ENCODE results near the gene CCDC195.

Gene CCDC195

GRCh38 chr2:224711381-224711780, 4.8 kb downstream of the CCDC195 start:
- no peak for ATAC-seq

GRCh38 chr2:224709301-224709700, 6.9 kb downstream of the CCDC195 start:
- no peak for ATAC-seq
- TF ChIP-seq ARNTL (CRISPR knock-in tag; IDR thresholded peaks at IDR 0.05; ENCODE audit: borderline replicate concordance, low read depth) (no peak), RARB (CRISPR knock-in tag; IDR thresholded peaks at IDR 0.05) (no peak), PPARA (CRISPR knock-in tag; IDR thresholded peaks at IDR 0.05; ENCODE audit: borderline replicate concordance) (no peak), ZNF8 (CRISPR knock-in tag; IDR thresholded peaks at IDR 0.05) (no peak), TOX (CRISPR knock-in tag; IDR thresholded peaks at IDR 0.05; ENCODE audit: borderline replicate concordance) (no peak), OSR1 (CRISPR knock-in tag; IDR thresholded peaks at IDR 0.05) (no peak), ZNF70 (CRISPR knock-in tag; IDR thresholded peaks at IDR 0.05) (no peak), GLIS3 (CRISPR knock-in tag; IDR thresholded peaks at IDR 0.05) (no peak), CSDC2 (CRISPR knock-in tag; IDR thresholded peaks at IDR 0.05) (no peak), TSHZ2 (CRISPR knock-in tag; IDR thresholded peaks at IDR 0.05) (no peak)

More at GRCh38 chr2:224711381-224711780, 4.8 kb downstream of the CCDC195 start:
- TF ChIP-seq ZNF70 (CRISPR knock-in tag; IDR thresholded peaks at IDR 0.05) (no peak), ZFP30 (CRISPR knock-in tag; IDR thresholded peaks at IDR 0.05) (no peak), TSHZ2 (CRISPR knock-in tag; IDR thresholded peaks at IDR 0.05) (no peak), BACH2 (CRISPR knock-in tag; IDR thresholded peaks at IDR 0.05; ENCODE audit: borderline replicate concordance) (no peak), CSRNP3 (CRISPR knock-in tag; IDR thresholded peaks at IDR 0.05) (no peak), PPARA (CRISPR knock-in tag; IDR thresholded peaks at IDR 0.05; ENCODE audit: borderline replicate concordance) (no peak), CSDC2 (CRISPR knock-in tag; IDR thresholded peaks at IDR 0.05) (no peak), RARB (CRISPR knock-in tag; IDR thresholded peaks at IDR 0.05) (no peak), SNAI2 (CRISPR knock-in tag; IDR thresholded peaks at IDR 0.05) (no peak), ISL1 (CRISPR knock-in tag; IDR thresholded peaks at IDR 0.05) (no peak), POU6F1 (CRISPR knock-in tag; IDR thresholded peaks at IDR 0.05; ENCODE audit: borderline replicate concordance, low read depth) (no peak), OSR1 (CRISPR knock-in tag; IDR thresholded peaks at IDR 0.05) (no peak), ZC3H10 (CRISPR knock-in tag; IDR thresholded peaks at IDR 0.05) (no peak), ZNF8 (CRISPR knock-in tag; IDR thresholded peaks at IDR 0.05) (no peak), PATZ1 (CRISPR knock-in tag; IDR thresholded peaks at IDR 0.05; ENCODE audit: borderline replicate concordance) (no peak), TOX (CRISPR knock-in tag; IDR thresholded peaks at IDR 0.05; ENCODE audit: borderline replicate concordance) (no peak), ZNF565 (CRISPR knock-in tag; conservative IDR thresholded peaks at IDR 0.05; ENCODE audit: low read depth) (no peak), CREB5 (CRISPR knock-in tag; IDR thresholded peaks at IDR 0.05; ENCODE audit: low read depth) (no peak)
